Measurements from ENCODE around the gene ARID1B.

GRCh38 chr6:156760377-156760776 is 16.8 kb upstream of the ARID1B start:
- TF ChIP-seq CTCF (IDR thresholded peaks at IDR 0.05) (no peak), EZH2 (IDR thresholded peaks at IDR 0.05; ENCODE audit: borderline replicate concordance, insufficient read depth, low read depth, low read length, poor library complexity, severe bottlenecking) (no peak)
